ENCODE data around the gene RHOXF2. TPM values are rescaled to one million over a fixed set of nuclear protein-coding genes. Genes with fewer than 3 reads are reported as not detected.
"Not testable (repeated sequence)": the region's sequence is repeated elsewhere in the genome, so short reads cannot be mapped to it uniquely, and the experiment has no call there.

The RHOXF2 gene, protein sequence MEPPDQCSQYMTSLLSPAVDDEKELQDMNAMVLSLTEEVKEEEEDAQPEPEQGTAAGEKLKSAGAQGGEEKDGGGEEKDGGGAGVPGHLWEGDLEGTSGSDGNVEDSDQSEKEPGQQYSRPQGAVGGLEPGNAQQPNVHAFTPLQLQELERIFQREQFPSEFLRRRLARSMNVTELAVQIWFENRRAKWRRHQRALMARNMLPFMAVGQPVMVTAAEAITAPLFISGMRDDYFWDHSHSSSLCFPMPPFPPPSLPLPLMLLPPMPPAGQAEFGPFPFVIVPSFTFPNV
- not detected for total RNA-seq

DNA sequence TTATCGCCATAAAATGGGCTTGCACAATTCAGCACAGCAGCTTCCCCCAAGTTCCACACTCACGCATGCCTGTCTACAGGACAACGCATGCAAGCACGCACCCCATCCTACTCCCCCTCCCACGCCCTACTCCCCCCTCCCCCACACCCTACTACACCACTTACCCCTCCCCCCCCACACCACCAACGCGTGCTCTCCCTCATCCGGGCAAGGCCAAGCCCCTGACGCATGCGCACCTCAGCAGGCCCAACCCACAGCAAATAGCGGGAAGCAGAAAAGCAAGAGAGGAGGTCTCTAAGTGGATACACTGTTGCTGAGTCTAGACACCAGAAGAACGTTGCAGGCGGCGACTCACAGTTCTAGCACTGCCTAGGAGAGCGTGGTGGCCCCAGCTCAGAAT, at the start of gene RHOXF2:
TSS of gene RHOXF2 (plus strand) at position 301 of the 400 bp plus-strand sequence. CDS start 138 bp downstream, outside the sequence.
- H3K9me3 ChIP-seq (ENCODE audit: low read depth, low read length); H3K4me3 ChIP-seq (ENCODE audit: low read length); H3K4me1 ChIP-seq (ENCODE audit: insufficient read depth, low read length); H3K27me3 ChIP-seq (ENCODE audit: insufficient read depth, low read length): not testable (repeated sequence)

DNA sequence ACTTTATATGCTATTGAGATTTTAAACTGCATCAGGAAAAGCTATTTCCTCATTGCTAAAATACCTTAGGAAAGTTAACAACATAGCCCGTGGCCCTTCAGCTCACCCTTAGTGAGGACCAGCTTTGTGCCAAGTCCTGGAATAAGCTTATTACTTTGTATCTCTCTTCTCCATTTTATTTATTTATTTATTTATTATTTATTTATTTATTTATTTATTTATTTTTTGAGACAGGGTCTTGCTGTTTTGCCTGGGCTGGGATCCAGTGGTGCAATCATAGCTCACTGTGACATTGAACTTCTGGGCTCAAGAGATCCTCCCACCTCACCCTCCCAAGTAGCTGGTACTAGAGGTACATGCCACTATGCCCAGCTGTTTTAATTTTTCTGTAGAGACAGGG, 49.0 kb upstream of the RHOXF2 start:
- Histone ChIP-seq H3K27me3 (ENCODE audit: insufficient read depth, low read length) (no peaks in the 10 kb centered on the region), H3K4me1 (ENCODE audit: insufficient read depth, low read length) (no peaks in the 10 kb centered on the region), H3K4me3 (ENCODE audit: low read length) (no peak overlapping the region), H3K9me3 (ENCODE audit: low read depth, low read length) (no peaks in the 10 kb centered on the region)

DNA sequence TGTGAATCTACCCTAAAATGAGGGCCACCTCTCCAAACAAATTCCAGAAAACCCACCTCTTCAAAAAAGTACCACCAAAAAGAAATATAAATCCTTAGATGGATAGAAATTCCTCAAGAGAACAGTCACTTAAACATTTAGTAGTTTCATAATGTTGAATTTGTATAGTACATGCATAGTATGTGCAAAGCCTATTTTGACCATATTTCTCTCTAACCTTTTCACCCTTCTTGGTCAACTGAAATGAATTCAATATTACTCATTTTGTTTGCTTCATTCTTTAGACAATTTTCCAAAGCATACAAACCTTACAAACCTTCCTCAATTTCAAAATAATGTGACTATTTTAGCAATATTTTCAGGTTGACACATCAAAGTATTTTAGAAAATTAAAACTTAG, 46.8 kb upstream of the RHOXF2 start:
- H3K4me3 ChIP-seq (ENCODE audit: low read length): no peak overlapping the region

DNA sequence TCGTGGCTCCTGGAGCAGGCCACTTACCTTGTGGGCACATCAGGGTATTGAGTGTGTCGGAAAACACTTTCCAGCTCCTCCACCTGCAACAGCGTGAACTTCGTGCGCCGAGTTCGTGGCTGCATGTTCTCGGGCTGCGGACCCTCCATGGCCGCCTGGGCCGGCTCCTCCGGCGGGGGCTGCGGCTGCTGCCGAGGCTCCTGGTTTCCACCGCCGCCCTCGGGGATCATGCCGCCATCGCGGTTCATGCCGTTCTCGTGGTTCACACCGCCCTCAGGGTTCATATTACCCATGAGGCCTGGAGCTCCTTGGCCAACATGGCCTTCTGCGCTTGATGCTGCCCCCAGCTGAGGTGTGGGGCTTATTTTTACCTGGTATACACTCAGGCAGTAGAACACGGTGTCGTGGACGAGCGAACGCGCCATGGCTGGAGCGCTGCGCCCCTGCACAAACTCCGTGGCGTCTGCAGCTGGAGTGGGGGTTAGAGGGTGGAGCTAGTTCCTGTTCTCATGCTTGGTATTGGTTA, 42.9 kb upstream of the RHOXF2 start, which contains the start of gene RHOXF1:
TSS of gene RHOXF1 (minus strand) at position 476 of the 526 bp plus-strand sequence. CDS start at position 425, 51 bp downstream.
- H3K4me3 ChIP-seq (ENCODE audit: low read length): no peak within 1 kb of the TSS
- H3K27me3 ChIP-seq (ENCODE audit: insufficient read depth, low read length): no peaks in the 10 kb centered on the region
- no peaks in the 10 kb centered on the region for H3K9me3 ChIP-seq (ENCODE audit: low read depth, low read length)
- H3K4me1 ChIP-seq (ENCODE audit: insufficient read depth, low read length): no peaks in the 10 kb centered on the region

More for the DNA sequence above, 46.8 kb upstream of the RHOXF2 start:
- Histone ChIP-seq H3K27me3 (ENCODE audit: insufficient read depth, low read length) (no peaks in the 10 kb centered on the region), H3K4me1 (ENCODE audit: insufficient read depth, low read length) (no peaks in the 10 kb centered on the region), H3K9me3 (ENCODE audit: low read depth, low read length) (no peaks in the 10 kb centered on the region)

DNA sequence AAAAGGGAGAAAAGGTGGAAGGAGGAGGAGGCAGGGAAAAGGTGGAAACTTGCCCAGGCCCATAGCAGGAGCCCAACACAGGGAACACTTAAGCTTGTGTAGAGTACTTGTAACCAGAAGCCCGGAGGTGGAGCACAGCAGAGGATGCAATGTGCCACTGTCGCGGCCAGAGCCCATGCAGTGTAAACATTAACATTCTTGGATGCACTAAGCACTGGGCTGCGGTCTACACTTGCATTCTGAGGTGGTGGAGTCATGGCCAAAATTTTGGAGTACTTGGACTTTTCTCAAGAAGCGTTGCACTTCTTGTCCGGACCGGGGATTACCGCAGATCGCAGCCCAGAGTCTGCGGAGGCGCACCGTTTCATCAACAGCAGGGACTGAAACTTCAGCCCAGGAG, 38.2 kb upstream of the RHOXF2 start:
- H3K4me3 ChIP-seq (ENCODE audit: low read length): no peak overlapping the region
- no peaks in the 10 kb centered on the region for H3K4me1 ChIP-seq (ENCODE audit: insufficient read depth, low read length)
- H3K27me3 ChIP-seq (ENCODE audit: insufficient read depth, low read length): no peaks in the 10 kb centered on the region
- no peaks in the 10 kb centered on the region for H3K9me3 ChIP-seq (ENCODE audit: low read depth, low read length)

DNA sequence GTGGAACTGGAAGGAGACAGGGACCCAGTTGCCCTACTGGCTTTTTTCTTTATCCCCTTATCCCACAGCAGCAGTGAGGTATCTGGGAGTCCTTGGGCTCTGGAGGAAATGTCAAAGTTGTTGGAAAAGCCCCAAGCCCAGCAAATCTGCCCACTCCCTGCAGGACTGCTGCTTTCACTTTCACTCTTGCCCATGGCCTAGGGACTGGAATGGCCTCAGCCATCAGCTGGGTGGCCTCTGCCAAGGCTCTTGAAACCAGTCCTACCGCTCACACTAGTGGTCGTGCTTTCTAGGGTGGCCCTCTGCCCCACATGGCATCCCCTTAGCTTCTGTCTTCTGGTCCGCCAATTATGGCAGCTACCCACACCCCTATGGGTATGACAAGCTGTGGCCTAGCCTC, 33.0 kb upstream of the RHOXF2 start:
- Histone ChIP-seq H3K27me3 (ENCODE audit: insufficient read depth, low read length) (no peaks in the 10 kb centered on the region), H3K4me1 (ENCODE audit: insufficient read depth, low read length) (no peaks in the 10 kb centered on the region), H3K9me3 (ENCODE audit: low read depth, low read length) (no peaks in the 10 kb centered on the region), H3K4me3 (ENCODE audit: low read length) (no peak overlapping the region)

DNA sequence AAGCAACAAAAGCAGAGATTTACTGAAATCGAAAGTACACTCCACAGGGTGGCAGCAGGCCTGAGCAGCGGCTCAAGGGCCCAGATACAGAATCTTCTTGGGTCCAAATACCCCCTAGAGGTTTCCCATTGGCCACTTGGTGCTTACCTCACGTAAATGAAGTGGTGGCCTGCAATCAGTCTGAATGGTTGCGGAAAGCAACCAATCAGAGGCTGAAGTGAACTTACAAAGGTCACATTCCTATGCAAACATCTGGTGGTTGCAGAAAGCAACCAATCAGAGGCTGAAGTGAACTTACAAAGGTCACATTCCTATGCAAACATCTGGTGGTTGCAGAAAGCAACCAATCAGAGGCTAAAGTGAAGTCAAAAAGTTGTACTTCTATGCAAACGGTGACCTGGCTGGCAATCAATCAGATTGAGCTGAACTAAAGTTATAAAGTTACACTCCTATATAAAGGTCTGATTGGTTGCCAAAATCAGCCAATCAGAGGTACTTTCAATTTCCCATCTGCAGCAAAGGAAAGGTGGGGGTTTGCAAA, 30.0 kb upstream of the RHOXF2 start:
- H3K4me1 ChIP-seq (ENCODE audit: insufficient read depth, low read length); H3K27me3 ChIP-seq (ENCODE audit: insufficient read depth, low read length): not testable (repeated sequence)

DNA sequence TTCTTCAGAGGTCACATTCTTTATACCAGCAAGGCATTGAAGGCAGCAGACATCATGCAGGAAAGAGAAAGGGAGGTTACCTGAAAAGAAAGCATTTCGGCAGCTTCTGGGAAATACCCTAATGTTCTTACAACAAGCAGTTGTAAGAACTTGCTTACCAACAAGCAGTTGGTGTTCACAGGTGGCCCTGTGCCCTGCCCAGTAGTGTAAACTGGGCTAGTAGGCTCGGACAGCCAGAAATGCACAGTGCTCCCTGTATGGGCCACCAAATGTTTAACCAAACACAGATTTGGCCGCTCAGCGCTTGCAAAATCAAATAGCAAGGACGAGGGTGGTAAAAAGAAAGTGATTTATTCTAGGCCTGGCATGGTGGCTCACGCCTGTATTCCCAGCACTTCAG, 22.3 kb upstream of the RHOXF2 start:
- H3K9me3 ChIP-seq (ENCODE audit: low read depth, low read length): no peaks in the 10 kb centered on the region
- no peaks in the 10 kb centered on the region for H3K4me1 ChIP-seq (ENCODE audit: insufficient read depth, low read length)
- H3K4me3 ChIP-seq (ENCODE audit: low read length): no peak overlapping the region
- no peaks in the 10 kb centered on the region for H3K27me3 ChIP-seq (ENCODE audit: insufficient read depth, low read length)

More for the DNA sequence above, 30.0 kb upstream of the RHOXF2 start:
- not testable (repeated sequence) for H3K9me3 ChIP-seq (ENCODE audit: low read depth, low read length); H3K4me3 ChIP-seq (ENCODE audit: low read length)

DNA sequence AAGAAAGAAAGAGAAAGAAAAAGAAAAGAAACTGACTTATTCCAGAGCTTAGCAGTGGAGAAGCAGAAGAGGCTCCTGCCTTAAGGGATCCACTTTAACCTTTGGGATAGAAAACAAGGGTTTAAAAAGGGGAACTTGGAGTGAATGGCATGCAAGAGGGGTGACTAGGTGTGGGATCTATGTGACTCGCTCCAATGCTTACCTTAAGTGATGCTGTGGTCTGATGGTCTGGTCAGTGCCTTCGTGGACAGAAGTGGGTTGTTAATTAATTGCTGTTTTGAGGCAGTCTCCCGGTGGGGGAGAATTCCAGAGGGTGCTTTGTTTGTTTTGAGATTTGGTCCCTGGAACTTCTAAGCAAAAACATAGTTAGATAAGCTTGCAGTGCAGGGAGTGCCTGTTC, 21.6 kb upstream of the RHOXF2 start:
- Histone ChIP-seq H3K4me1 (ENCODE audit: insufficient read depth, low read length) (no peaks in the 10 kb centered on the region), H3K4me3 (ENCODE audit: low read length) (no peak overlapping the region), H3K27me3 (ENCODE audit: insufficient read depth, low read length) (no peaks in the 10 kb centered on the region), H3K9me3 (ENCODE audit: low read depth, low read length) (no peaks in the 10 kb centered on the region)

DNA sequence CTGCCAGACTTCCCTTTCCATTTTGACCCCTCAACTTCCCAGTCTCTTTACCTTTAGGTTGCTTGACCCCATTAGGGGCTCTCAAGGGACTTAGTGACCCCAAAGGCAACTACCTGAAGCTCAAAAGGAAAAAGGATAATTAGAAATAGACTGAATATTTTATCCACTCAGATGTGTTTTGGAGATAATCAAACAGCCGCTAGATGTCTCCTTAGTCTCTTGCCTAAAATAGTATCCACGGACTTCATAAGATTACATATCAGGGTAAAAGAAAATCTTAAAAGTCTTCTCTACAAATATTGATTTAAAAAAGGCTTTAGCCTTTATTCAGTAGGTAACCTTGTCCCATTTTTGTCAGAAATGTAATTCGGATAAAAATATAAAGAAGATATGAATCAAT, 21.0 kb upstream of the RHOXF2 start:
- H3K27me3 ChIP-seq (ENCODE audit: insufficient read depth, low read length): no peaks in the 10 kb centered on the region
- no peaks in the 10 kb centered on the region for H3K9me3 ChIP-seq (ENCODE audit: low read depth, low read length)
- H3K4me1 ChIP-seq (ENCODE audit: insufficient read depth, low read length): no peaks in the 10 kb centered on the region
- H3K4me3 ChIP-seq (ENCODE audit: low read length): no peak overlapping the region

DNA sequence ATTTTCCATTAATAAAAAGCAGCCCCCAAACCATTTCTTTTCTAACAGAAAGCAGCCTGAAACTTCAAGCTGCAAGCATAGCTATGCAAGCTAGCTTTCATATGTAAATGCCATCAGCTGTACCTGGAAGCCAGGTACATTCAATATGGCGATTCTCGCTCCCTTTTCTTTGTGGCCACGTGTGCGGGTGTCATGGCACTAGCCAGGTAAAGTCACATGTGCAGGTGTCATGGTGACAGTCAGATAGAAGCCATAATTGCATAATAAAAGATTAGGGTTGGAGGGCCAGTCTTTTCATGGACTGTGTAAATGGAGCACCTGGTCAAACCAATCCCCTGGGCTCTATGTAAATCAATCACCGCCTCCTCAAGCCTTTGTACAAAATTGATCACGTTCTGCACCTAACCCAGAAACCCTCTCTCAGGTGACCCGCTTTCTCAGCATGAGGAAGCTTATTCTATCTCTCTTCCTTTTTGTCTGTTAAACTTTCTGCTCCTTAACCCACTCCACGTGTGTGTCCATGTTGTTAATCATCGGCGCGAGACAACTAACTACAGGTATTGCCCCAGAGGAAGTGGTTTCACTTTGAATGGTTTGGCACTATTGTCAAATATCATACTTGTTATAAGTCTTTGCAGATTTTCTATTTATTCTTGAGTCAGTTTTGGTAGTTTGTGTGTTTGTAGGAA, 18.0 kb upstream of the RHOXF2 start:
- no peaks in the 10 kb centered on the region for H3K27me3 ChIP-seq (ENCODE audit: insufficient read depth, low read length)
- no peak overlapping the region for H3K4me3 ChIP-seq (ENCODE audit: low read length)
- peaks cover 15% of the 10 kb centered on the region for H3K4me1 ChIP-seq (ENCODE audit: insufficient read depth, low read length)
- no peaks in the 10 kb centered on the region for H3K9me3 ChIP-seq (ENCODE audit: low read depth, low read length)

DNA sequence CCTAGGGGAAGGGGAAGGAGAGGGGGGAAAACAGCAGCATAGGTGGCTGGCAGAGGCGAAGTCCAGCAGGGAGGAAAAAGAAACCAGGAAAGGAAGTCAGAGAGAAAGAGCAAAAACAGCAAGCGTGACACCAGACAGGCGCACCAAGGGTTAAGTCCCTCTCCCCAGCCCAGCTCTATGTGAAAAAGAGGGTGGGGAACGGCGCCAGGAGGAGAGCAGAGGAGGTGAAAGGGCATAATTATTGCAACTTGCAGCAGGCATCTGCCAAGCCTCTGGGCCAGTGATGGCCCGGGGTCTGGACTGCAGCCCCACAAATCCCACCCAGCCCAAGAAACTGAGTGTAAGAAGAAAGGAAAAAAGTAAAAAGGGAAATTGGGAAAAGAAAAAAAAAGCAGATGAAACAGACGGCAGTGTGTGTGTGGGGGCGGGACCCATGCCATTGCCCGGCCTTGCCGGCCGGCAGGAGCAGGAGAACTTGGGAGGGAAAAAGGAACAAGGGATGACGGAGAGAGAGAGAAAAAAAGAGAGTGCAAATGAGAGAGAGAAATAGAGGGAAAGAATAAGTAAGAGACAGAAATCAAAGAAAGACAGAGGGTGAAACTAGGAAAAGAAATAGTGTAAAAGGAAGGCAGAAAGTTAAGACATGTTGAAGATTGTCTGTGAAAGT, 14.1 kb upstream of the RHOXF2 start:
- no peaks in the 10 kb centered on the region for H3K27me3 ChIP-seq (ENCODE audit: insufficient read depth, low read length)
- no peak overlapping the region for H3K4me3 ChIP-seq (ENCODE audit: low read length)
- peaks cover 15% of the 10 kb centered on the region for H3K4me1 ChIP-seq (ENCODE audit: insufficient read depth, low read length)
- no peaks in the 10 kb centered on the region for H3K9me3 ChIP-seq (ENCODE audit: low read depth, low read length)

DNA sequence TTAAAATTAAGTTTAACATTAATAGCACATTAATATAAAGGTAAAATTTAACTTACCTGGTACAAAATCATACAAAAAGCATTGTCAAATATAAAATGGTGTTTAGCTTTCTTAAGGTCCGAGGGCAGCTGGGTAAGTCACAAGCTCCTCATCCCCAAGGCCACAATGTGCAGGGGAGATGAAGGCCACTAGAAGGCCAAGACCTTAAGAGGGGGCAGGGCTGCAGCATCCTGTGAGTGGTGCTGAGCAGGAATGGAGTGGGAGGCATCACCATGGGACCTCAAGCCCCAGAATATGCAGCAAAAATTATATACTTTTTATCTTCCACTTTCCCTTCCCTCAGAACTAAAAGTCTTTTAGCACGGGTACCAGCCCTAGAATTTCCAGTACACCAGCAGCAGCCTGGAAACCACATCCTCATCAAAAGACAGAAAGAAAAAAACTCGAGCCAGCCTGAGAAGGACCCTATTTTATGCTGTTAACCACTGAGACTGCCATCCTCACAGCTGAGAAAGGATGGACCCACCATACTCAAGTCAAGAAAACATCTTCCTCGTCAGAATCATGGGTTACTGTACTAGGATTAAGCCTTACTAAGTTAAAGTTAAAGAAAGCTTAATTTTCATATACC, 13.0 kb upstream of the RHOXF2 start:
- H3K4me3 ChIP-seq (ENCODE audit: low read length): no peak overlapping the region
- no peaks in the 10 kb centered on the region for H3K9me3 ChIP-seq (ENCODE audit: low read depth, low read length)
- H3K27me3 ChIP-seq (ENCODE audit: insufficient read depth, low read length): no peaks in the 10 kb centered on the region
- peaks cover 15% of the 10 kb centered on the region for H3K4me1 ChIP-seq (ENCODE audit: insufficient read depth, low read length)

DNA sequence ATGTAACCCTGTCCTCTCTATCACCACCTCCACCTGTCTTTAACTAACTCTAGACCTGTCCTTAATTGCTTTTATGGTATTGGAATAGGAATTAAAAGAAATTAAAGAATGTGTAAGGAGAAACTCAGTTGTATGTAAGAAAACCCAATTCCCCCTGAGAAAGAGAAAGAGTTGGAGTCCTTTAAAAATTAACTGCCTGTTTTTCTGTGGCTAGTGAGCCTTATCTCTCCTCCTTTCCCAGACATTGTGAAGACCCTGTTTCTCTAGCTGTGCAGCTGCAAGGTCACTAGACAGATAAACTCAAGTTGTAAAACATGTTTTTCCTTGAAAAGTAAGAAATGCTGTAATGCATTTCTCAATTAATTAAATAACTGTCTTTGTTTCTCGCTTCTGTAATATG, 12.1 kb upstream of the RHOXF2 start:
- H3K4me1 ChIP-seq (ENCODE audit: insufficient read depth, low read length): peaks cover 15% of the 10 kb centered on the region
- H3K27me3 ChIP-seq (ENCODE audit: insufficient read depth, low read length); H3K4me3 ChIP-seq (ENCODE audit: low read length); H3K9me3 ChIP-seq (ENCODE audit: low read depth, low read length): not testable (repeated sequence)

DNA sequence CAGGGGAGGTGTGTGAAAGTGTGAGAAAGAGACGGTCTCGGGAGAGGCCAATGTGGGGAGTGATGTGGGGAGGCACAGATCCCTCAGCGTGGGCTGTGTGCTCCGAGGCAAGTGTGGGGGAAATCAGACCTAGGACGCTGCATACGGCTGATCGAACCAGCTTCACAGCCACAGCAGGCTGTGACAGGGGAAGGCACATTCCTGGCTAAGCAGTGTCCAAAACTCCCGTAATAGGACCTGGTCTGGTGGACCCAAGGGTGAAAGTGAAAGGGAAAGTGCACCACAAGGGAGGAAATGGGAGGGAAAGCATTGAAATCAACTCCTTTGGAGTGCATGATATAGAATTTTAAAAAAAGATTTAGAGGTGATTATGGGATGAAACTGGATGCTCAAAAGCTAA, 10.9 kb upstream of the RHOXF2 start:
- no peaks in the 10 kb centered on the region for H3K9me3 ChIP-seq (ENCODE audit: low read depth, low read length)
- no peak overlapping the region for H3K4me3 ChIP-seq (ENCODE audit: low read length)
- H3K27me3 ChIP-seq (ENCODE audit: insufficient read depth, low read length): no peaks in the 10 kb centered on the region
- H3K4me1 ChIP-seq (ENCODE audit: insufficient read depth, low read length): peaks cover 15% of the 10 kb centered on the region
